Astrocyte of the cerebellum (primary cell): Measurements from ENCODE around the gene KRTAP26-1.
A peak's percentile ranks its signal among the peaks of the same experiment; 100 is the strongest.

Experiments used
- DNase-seq: peaks from one replicate; pipeline ENCODE4 v3.0.0-alpha.2; 2011; ENCODE audit warnings: low read depth
- H3K4me3 ChIP-seq: 2 replicates; pipeline ENCODE4 v1.5.1; 2011; ENCODE audit warnings: mild to moderate bottlenecking, low read depth, low read length, moderate library complexity
- in situ Hi-C: cut with HindIII; loops from 2 replicates; pipeline ENCODE4 v1.10.0; 2017; ENCODE audit warnings: low sequenced_read_pairs
- TF ChIP-seq, protein P1 (sequence below): IDR thresholded peaks from 2 replicates; pipeline ENCODE4 v1.5.1; 2012; ENCODE audit warnings: low read length, low read depth, moderate library complexity, mild to moderate bottlenecking; ENCODE audit errors: missing control alignments

The KRTAP26-1 gene

DNA sequence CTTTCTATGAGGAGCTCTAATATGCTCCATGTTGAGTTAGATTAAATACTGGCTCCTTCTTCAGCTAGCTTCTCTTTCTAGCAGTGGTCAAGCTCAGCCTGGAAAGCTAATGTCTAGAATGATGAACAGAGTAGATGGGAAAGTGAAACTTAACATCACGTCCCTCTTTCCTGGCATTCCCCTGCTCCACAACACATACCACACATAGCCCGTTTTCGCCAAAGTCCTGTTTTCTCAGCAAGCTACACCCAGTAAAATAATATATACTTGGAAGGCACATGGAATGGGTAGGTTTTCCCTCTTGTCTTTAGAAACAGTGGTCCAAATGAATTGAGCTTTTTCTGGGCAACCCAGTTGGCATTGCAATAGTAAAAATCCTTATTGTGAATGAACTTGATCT is 13.6 kb upstream of the KRTAP26-1 start:
- in situ Hi-C loops = no loop called here
- TF ChIP-seq, protein P1, sequence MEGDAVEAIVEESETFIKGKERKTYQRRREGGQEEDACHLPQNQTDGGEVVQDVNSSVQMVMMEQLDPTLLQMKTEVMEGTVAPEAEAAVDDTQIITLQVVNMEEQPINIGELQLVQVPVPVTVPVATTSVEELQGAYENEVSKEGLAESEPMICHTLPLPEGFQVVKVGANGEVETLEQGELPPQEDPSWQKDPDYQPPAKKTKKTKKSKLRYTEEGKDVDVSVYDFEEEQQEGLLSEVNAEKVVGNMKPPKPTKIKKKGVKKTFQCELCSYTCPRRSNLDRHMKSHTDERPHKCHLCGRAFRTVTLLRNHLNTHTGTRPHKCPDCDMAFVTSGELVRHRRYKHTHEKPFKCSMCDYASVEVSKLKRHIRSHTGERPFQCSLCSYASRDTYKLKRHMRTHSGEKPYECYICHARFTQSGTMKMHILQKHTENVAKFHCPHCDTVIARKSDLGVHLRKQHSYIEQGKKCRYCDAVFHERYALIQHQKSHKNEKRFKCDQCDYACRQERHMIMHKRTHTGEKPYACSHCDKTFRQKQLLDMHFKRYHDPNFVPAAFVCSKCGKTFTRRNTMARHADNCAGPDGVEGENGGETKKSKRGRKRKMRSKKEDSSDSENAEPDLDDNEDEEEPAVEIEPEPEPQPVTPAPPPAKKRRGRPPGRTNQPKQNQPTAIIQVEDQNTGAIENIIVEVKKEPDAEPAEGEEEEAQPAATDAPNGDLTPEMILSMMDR = no peak
- no peak for DNase-seq
- H3K4me3 ChIP-seq = no peak overlapping the region

DNA sequence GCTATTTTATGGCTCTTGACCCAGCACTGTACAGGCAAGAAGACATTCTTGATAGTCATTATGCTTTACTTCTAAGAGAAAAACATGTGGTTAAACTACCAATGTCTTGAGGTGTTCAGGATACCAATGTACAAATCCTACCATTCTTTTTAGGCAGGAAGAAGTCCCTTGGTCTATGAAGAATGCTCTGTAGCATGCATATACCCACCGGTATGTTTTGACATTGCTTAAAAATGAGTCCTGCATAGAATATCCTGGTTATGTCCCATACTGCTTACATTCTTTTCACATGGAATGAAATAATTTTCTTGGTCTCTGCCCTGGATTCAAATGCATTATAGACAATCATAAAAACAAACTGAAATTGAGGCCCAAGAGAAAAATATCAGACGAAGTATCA is 12.6 kb upstream of the KRTAP26-1 start:
- H3K4me3 ChIP-seq = no peak overlapping the region
- in situ Hi-C loops = no loop called here

DNA sequence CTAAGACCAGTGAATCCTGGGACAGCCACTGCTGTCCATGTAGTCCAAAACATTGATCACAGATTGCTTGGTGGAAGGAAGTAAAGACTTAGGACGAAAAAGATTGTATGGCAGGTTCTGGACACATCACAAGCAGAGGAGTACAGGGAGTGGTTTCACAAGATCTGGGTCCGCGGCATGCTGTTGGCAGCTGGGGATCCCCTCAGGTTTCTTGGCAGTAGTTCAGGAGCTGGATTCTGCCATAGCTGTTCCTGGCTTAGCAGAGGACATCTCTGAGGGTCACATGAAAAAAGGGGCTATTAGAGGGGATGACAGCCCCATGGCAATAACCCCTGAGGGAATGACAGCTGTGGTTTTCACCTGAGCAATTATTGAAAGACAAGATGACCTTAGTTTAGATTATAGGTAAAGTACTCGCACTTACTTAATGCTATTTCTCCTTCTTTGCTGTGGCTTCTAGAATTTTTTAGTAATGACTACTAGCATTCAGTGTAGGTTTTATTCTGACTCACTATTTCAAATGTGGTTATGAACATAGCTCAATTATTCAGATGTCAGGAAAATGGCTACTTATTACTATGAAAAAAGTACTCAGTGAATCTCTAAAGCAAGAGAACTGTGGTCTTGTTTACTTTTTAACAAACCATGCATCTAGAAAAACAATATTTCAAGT is 9.2 kb upstream of the KRTAP26-1 start:
- in situ Hi-C loops = no loop called here
- no peak overlapping the region for H3K4me3 ChIP-seq
- DNase-seq = peak; percentile 41
- TF ChIP-seq, protein P1 = no peak

More for the DNA sequence above, 12.6 kb upstream of the KRTAP26-1 start:
- TF ChIP-seq, protein P1 = no peak
- DNase-seq = no peak

DNA sequence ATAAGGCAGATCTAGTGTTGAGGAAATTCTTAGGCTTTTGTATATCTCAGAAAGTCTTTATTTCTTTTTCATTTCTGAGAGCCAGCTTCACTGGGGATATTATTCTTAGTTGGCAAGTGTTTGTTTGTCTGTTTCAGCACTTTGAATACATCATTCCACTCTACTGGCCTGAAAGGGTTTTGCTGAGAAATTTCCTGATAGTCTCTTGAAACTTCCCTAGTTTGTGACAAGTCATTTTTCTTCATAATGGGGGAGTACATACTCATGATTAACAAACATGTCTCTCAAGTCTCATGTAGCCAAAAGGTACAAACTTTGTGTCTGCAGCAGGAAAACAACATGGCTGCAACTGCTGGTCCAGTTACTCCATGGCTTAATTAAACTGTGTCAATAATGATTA is 6.3 kb upstream of the KRTAP26-1 start:
- no peak overlapping the region for H3K4me3 ChIP-seq
- TF ChIP-seq, protein P1 = no peak
- in situ Hi-C loops = no loop called here
- no peak for DNase-seq

DNA sequence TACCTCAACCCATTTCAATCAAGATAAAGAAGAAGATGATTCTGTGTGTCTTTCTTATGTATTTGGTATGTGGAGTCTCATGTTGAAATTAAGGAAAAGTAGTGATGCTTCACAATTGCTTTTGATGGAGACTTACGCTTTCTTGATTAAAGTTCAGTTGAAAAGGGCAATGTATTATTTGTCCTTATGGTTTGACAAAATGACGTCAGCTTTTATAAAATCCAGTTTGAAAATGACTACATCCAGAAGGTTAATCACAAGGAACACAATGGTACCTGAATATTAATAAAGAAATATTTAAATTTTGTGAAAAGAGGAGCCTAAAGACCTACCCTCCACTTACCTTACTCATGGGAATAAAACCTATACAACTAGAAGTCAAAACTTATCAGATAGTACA is 4.4 kb downstream of the KRTAP26-1 start:
- no peak for DNase-seq
- H3K4me3 ChIP-seq = no peak overlapping the region
- in situ Hi-C loops = no loop called here
- TF ChIP-seq, protein P1 = no peak

DNA sequence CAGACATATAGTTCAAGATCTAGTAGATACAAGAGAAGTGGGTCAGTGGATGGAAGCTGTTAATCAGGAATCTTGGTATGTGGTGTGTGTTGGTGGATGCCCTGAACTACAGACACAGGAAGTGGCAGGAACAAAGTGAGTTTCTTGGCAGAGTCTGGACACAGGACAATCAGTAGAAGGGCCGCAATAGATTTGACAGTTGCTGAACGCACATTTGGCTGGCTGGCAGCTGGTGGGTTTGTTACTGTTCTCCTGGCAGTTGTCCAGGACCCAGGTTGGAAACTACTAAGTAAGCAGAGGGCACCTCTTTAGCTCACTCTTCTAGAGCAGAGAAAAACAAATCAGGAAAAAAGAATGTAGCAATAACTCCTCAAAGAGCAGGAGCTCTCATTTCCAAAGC is 13.2 kb downstream of the KRTAP26-1 start:
- DNase-seq = no peak
- in situ Hi-C loops = no loop called here
- TF ChIP-seq, protein P1 = no peak
- H3K4me3 ChIP-seq = no peak overlapping the region

DNA sequence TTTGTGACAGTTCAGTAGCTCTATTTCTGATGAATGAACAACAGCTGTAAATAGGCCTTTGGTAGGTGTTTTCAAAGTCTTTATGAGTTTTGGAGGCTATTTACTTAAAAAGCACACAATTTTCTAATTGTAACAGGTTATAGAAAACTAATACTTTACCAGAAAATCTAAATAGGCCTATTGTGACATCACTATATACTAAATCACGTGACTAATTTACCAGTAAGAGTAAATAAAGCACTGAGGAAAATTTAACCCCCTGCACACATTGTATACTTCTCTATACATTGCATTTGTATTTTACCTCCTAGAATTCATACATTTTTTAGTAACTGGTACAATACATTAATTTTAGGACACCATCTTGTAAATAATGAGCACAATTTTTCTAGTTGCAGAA is 15.0 kb downstream of the KRTAP26-1 start:
- in situ Hi-C loops = no loop called here
- no peak for DNase-seq
- TF ChIP-seq, protein P1 = no peak

More for the DNA sequence above, 15.0 kb downstream of the KRTAP26-1 start:
- no peak overlapping the region for H3K4me3 ChIP-seq
